ENCODE data around the gene NAA60.

The NAA60 gene

DNA sequence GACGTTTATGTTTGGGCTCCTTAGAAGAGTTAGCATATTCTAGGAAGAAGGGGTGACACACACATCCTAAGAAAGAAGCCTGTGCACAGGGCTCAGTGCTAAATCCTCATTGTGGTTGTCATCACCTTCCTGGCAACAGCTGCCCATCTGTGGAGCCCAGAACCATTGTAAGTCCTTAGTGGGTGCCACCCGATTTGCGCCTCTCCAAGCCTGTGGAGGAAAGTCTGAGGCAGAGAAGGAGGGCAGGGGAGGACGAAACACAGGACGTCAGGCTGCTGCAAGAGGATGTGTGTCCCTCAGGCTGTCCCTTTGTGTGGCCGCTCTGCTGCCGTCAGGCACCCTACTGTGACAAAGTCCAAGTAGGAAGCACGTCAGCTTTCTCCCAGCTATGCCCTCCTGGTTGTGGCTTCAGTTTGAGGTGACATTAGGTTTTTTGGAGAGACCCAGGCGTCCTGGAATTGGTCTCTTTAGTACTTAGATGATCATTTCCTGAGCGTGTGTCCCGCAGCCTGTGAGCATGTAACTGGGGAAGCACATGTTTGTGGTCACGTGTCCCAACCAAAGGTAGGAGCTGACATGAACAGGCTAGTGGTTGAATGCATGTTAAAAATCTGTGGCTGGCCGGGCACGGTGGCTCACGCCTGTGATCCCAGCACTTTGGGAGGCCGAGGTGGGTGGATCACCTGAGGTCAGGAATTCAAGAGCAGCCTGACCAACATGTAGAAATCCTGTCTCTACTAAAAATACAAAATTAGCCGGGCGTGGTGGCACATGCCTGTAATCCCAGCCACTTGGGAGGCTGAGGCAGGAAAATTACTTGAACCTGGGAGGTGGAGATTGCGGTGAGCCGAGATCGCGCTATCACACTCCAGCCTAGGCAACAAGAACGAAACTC is 68.1 kb downstream of the NAA60 start:
- no peak for DNase-seq

GRCh38 chr16:3513892-3514583 is 70.6 kb downstream of the NAA60 start:
- DNase-seq: peak in 1 of 5 experiments; percentile 30

DNA sequence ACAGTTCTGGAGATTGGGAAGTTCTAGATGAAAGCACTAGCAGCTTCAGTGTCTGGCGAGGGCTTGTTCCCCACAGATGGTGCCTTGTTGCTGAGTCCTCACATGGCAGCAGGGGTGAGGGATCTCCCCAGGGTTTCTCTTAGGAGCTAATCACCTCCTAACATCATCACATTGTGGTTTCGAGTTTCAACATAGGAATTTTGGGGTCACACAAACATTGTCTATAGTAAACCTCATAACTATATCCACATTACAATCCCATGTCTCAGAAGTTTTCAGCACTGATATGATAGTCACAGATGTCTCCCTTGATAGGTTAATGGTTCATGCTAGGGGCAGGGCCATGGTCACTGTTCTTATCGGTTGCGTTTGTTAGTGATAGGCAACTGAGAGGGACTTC is 71.1 kb downstream of the NAA60 start:
- no peak for DNase-seq

GRCh38 chr16:3515897-3516296 is 72.4 kb downstream of the NAA60 start:
- DNase-seq: no peak

DNA sequence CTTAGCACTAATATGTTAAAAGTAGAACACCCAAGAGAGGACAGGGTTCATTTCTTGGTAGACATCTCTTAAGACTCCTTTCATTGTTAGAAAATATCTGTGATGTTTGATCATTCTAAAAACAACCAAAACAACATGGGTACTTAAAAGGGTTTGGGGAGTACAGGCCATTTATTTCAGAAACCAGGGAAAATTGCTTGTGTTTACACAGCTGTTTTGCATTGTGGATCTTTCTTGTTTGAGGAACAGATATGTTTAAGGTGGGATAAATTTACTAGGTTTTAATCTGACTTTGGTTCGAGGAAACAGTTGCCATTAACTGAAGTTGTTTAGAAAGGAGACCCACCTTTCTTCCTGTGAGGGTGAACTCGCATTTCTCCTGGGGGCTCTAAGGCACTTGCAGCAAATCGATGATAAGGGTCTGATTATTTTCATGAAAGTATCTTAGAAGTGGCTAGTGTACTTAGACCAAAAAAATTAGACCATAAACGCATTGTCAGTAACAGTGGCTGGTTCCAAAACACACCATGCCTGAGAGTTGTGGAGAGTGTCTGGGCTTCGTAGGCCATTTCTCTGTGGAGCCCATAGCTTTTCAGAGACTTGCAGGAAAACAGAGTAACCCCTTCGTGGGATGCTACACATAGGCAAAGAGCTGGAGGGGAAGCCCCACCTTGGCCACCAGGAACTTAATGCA is 75.0 kb downstream of the NAA60 start:
- no peak for DNase-seq

DNA sequence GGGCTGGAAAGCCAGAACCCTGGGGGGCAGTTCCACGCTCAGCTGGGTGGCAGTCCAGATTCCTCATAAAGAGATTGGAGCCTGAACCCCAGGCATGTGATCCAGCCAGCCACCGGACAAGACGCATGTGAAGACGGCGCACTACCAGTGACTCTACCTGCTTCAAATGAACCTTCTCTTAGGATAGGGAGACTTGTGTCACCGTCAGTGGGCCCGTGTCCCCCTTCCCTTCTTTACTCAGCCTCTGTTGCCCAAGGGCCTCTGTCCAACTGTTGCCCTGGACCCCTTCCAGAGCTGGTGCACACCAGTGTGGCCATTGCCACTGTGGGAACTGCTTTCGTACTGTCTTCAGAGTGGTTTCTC is 75.5 kb downstream of the NAA60 start:
- DNase-seq: no peak

- DNase-seq: no peak
Observed at GRCh38 chr16:3519581-3519980, 76.1 kb downstream of the NAA60 start.

DNA sequence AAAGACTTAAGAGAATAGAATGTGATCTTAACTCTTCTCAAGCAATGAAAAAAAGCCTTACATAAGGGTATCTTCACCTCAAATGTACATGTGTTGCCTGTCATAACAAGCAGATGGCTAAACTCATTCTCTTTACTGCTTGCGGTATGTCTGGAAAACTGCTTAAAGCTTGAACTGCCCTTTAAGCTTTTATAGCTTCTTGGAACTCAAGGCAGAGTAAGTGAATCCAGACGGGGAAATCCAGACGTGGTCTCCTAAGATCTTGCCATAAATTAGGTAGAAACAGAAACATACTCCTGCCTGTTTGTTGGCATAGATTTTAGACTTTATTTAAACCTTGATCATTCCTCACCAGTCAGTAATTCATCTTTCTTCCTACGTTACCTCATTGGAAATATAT is 76.9 kb downstream of the NAA60 start:
- no peak for DNase-seq

DNA sequence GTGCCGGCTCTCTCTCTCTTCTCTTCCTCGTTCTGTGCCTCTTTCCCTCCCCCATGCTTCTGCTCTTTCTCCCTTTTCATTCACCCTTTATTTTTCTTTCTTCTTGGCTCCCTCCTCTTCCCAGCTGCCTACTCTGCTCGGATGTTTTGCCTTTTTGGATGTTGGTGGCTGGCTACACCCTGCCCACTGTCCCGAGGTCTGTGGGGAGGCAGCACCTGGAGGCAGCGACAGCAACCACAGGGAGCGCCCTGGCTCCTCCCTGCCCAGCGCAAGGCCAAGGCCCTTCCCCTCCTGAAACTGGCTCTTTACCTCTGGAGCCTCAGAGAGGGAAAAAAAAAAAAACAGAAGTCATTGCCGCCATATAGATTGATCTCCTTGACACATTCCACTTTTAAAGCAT is 77.4 kb downstream of the NAA60 start:
- no peak for DNase-seq

- no peak for DNase-seq
Observed at GRCh38 chr16:3523281-3523680, 79.8 kb downstream of the NAA60 start.

DNA sequence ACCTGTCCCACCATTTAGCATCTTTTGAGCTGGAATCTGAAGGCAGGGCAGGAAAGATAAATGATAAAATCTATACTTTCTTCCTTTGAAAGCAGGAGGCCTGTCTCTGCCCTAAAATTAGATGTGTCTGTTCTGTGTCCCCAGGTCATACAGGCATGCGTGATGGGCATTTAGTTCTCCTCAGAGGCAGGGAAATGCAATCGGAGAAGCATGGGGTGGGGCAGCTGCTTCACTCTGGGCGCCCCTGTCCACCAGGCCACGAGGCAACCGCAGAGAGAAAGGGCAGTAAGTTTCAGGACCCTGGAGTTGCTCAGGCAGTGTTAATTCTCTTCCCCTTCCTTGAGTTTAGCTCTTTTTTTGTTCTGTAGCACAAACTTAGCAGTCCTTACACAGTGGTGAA is 82.5 kb downstream of the NAA60 start:
- DNase-seq: no peak

- peak in 3 of 5 experiments; percentile 10 to 38 (median 35) for DNase-seq
Observed at GRCh38 chr16:3527216-3527829, 83.8 kb downstream of the NAA60 start.

GRCh38 chr16:3528406-3528805 is 84.9 kb downstream of the NAA60 start:
- DNase-seq: no peak

DNA sequence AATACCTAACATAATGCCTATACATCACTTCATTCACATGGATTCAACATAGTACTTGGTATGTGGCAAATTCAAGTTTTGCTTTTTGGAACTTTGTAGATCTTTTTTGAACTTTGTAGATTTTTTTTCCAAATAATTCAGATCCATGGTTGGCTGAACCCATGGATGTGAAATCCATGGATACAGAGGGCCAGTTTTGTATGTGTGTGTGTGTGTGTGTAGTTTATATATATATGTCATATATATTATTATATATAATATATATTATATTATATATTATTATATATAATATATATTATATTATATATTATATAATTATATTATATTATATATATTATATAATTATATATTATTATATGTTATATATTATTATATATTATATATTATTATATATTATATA is 85.7 kb downstream of the NAA60 start:
- no peak for DNase-seq

- DNase-seq: no peak
Observed at GRCh38 chr16:3530371-3530914, 87.0 kb downstream of the NAA60 start.

DNA sequence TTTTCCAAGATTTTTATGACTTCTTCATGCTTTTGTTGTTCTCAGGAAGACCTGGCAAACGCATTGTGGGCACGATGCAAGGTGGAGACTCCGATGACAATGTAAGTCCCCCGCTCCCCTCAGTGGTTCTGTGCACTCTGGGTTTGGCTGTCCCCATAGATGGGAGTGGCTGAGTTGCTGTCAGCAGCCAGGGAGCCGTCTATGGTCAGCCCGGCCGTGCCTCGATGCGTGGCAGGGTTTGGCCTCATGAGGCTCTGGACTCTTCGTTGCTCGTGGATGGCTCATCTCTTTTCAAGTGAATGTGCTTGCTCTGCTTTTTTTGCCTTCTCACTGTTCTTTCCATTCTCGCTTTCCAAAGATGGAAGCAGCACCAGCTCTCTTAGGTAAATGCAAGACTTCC is 89.3 kb downstream of the NAA60 start:
- no peak for DNase-seq

- DNase-seq: no peak
Observed at GRCh38 chr16:3534126-3534525, 90.6 kb downstream of the NAA60 start.

DNA sequence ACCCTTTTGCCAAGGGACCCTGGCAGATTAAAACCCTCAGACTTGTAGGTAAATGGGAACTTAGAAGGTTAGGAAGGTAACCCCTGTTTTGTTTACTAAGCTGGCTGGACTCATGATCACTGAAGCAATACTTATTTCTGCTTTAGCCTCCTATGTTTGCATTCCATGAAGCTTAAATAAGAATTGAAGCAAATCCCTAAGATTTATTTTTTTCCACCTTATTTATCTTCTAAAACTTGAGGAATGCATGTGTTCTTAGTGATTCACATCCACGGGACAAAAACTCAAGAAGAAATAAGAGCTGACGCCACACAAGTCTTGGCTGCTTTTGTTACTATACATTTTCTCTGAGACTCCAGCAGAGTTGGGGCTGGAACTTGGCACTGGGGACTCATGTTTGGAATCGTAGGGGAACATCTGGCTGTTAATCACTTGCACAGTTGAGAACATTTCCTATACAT is 92.8 kb downstream of the NAA60 start:
- no peak for DNase-seq

All from T-helper 2 cell (primary cell).